ENCODE measurements around the gene OAF. TPM values are rescaled to one million over a fixed set of nuclear protein-coding genes. Genes with fewer than 3 reads are reported as not detected.

The OAF gene
- total and polyA plus RNA-seq, 2 experiments from 2014 or later, result 1.1 to 3.0 TPM

- Histone ChIP-seq H3F3A (replicated peaks; ENCODE audit: low read depth) (no peaks in the 10 kb centered on the region), H3K36me3 (ENCODE audit: insufficient read depth) (no peaks in the 10 kb centered on the region), H3K79me2 (replicated peaks; ENCODE audit: insufficient read depth) (no peaks in the 10 kb centered on the region), H3K4me3 (no peak overlapping the region), H3K4me1 (ENCODE audit: insufficient read depth) (peaks cover 32% of the 10 kb centered on the region), H2AFZ (0 out of 2 replicates have a peak overlapping the region, but pooled peaks have one; percentile 10), H3K9me2 (ENCODE audit: insufficient read depth) (no peaks in the 10 kb centered on the region), H3K27me3 (ENCODE audit: insufficient read depth) (peaks cover 47% of the 10 kb centered on the region), H3K4me2 (no peak overlapping the region), H4K20me1 (replicated peaks; ENCODE audit: insufficient read depth) (no peaks in the 10 kb centered on the region), H3K27ac (ENCODE audit: low read depth) (no peak overlapping the region)
- no peaks in the 10 kb centered on the region for H3K36me3 Mint-ChIP-seq (ENCODE audit: low read depth)
- H3K9me3 Mint-ChIP-seq, result no peaks in the 10 kb centered on the region
- no peak overlapping the region for H3K4me3 Mint-ChIP-seq
- H3K27ac Mint-ChIP-seq, result no peak overlapping the region
- H3K4me1 Mint-ChIP-seq, result peaks cover 52% of the 10 kb centered on the region
- ATAC-seq (no peak), DNase-seq (ENCODE audit: low spot score) (no peak)
- TF ChIP-seq POLR2AphosphoS5 (IDR thresholded peaks at IDR 0.05; ENCODE audit: low read depth), result no peak
- no peak for TF ChIP-seq REST (IDR thresholded peaks at IDR 0.05; ENCODE audit: unreplicated experiment)
- no peak for TF ChIP-seq ETS1 (IDR thresholded peaks at IDR 0.05)
- no peak for TF ChIP-seq ZNF331 (CRISPR knock-in tag; IDR thresholded peaks at IDR 0.05; ENCODE audit: low read depth)
- TF ChIP-seq, protein P1, sequence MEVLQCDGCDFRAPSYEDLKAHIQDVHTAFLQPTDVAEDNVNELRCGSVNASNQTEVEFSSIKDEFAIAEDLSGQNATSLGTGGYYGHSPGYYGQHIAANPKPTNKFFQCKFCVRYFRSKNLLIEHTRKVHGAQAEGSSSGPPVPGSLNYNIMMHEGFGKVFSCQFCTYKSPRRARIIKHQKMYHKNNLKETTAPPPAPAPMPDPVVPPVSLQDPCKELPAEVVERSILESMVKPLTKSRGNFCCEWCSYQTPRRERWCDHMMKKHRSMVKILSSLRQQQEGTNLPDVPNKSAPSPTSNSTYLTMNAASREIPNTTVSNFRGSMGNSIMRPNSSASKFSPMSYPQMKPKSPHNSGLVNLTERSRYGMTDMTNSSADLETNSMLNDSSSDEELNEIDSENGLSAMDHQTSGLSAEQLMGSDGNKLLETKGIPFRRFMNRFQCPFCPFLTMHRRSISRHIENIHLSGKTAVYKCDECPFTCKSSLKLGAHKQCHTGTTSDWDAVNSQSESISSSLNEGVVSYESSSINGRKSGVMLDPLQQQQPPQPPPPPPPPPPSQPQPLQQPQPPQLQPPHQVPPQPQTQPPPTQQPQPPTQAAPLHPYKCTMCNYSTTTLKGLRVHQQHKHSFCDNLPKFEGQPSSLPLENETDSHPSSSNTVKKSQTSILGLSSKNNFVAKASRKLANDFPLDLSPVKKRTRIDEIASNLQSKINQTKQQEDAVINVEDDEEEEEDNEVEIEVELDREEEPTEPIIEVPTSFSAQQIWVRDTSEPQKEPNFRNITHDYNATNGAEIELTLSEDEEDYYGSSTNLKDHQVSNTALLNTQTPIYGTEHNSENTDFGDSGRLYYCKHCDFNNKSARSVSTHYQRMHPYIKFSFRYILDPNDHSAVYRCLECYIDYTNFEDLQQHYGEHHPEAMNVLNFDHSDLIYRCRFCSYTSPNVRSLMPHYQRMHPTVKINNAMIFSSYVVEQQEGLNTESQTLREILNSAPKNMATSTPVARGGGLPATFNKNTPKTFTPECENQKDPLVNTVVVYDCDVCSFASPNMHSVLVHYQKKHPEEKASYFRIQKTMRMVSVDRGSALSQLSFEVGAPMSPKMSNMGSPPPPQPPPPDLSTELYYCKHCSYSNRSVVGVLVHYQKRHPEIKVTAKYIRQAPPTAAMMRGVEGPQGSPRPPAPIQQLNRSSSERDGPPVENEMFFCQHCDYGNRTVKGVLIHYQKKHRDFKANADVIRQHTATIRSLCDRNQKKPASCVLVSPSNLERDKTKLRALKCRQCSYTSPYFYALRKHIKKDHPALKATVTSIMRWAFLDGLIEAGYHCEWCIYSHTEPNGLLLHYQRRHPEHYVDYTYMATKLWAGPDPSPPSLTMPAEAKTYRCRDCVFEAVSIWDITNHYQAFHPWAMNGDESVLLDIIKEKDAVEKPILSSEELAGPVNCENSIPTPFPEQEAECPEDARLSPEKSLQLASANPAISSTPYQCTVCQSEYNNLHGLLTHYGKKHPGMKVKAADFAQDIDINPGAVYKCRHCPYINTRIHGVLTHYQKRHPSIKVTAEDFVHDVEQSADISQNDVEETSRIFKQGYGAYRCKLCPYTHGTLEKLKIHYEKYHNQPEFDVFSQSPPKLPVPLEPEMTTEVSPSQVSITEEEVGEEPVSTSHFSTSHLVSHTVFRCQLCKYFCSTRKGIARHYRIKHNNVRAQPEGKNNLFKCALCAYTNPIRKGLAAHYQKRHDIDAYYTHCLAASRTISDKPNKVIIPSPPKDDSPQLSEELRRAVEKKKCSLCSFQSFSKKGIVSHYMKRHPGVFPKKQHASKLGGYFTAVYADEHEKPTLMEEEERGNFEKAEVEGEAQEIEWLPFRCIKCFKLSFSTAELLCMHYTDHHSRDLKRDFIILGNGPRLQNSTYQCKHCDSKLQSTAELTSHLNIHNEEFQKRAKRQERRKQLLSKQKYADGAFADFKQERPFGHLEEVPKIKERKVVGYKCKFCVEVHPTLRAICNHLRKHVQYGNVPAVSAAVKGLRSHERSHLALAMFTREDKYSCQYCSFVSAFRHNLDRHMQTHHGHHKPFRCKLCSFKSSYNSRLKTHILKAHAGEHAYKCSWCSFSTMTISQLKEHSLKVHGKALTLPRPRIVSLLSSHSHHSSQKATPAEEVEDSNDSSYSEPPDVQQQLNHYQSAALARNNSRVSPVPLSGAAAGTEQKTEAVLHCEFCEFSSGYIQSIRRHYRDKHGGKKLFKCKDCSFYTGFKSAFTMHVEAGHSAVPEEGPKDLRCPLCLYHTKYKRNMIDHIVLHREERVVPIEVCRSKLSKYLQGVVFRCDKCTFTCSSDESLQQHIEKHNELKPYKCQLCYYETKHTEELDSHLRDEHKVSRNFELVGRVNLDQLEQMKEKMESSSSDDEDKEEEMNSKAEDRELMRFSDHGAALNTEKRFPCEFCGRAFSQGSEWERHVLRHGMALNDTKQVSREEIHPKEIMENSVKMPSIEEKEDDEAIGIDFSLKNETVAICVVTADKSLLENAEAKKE (CRISPR knock-in tag; IDR thresholded peaks at IDR 0.05), result no peak
- TF ChIP-seq, protein P2, sequence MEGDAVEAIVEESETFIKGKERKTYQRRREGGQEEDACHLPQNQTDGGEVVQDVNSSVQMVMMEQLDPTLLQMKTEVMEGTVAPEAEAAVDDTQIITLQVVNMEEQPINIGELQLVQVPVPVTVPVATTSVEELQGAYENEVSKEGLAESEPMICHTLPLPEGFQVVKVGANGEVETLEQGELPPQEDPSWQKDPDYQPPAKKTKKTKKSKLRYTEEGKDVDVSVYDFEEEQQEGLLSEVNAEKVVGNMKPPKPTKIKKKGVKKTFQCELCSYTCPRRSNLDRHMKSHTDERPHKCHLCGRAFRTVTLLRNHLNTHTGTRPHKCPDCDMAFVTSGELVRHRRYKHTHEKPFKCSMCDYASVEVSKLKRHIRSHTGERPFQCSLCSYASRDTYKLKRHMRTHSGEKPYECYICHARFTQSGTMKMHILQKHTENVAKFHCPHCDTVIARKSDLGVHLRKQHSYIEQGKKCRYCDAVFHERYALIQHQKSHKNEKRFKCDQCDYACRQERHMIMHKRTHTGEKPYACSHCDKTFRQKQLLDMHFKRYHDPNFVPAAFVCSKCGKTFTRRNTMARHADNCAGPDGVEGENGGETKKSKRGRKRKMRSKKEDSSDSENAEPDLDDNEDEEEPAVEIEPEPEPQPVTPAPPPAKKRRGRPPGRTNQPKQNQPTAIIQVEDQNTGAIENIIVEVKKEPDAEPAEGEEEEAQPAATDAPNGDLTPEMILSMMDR (conservative IDR thresholded peaks at IDR 0.05; ENCODE audit: low read depth in 2 of 2), result no peak
- TF ChIP-seq JUNB (IDR thresholded peaks at IDR 0.05; ENCODE audit: unreplicated experiment), result no peak
- TF ChIP-seq ZNF114 (CRISPR knock-in tag; IDR thresholded peaks at IDR 0.05), result no peak
- no peak for TF ChIP-seq CREB1 (CRISPR knock-in tag; IDR thresholded peaks at IDR 0.05; ENCODE audit: low read depth)
- TF ChIP-seq EZH2 (IDR thresholded peaks at IDR 0.05; ENCODE audit: low read depth, unreplicated experiment), result no peak
- no peak for TF ChIP-seq EZH2phosphoT487 (IDR thresholded peaks at IDR 0.05; ENCODE audit: unreplicated experiment)
- no peak for TF ChIP-seq STAT1 (IDR thresholded peaks at IDR 0.05; ENCODE audit: unreplicated experiment)
- no peak for TF ChIP-seq NANOG (IDR thresholded peaks at IDR 0.05; ENCODE audit: borderline replicate concordance)
- peaks cover 55% of the 10 kb centered on the region for H3K27me3 Mint-ChIP-seq (ENCODE audit: insufficient read depth, low read depth, poor library complexity)
Observed at GRCh38 chr11:120195601-120196320, 15.1 kb upstream of the OAF start.

All from GM23338 (cell line).